HG03066 (cell line): ENCODE results near the gene PSTPIP1.
A peak's percentile ranks its signal among the peaks of the same experiment; 100 is the strongest.

Experiments
- ATAC-seq: cut with Tn5 transposase; IDR thresholded peaks from one replicate; pipeline ENCODE4 v1.9.1; 2021; ENCODE audit warnings: low read depth; ENCODE audit not compliant: unreplicated experiment

The PSTPIP1 gene

GRCh38 chr15:77038312-77039216 lies 43.6 kb downstream of the PSTPIP1 start:
- ATAC-seq = no peak

DNA sequence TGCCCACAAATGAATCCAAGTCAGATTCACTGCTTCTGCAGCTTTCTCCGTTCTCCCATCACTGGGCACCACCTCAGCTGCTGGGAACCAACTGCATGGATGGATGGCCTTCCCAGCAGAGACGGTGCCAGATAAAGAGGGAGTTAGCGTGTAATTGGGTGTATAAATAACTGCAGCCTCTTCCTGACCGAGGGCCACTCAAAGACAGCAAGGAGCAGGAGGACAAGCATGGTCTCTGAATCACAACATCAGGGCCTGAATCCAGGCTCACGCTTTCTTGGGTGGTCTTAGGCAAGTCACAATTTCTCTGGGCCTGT lies 44.2 kb downstream of the PSTPIP1 start:
- no peak for ATAC-seq

- no peak for ATAC-seq
Measured at GRCh38 chr15:77039848-77040247, 44.9 kb downstream of the PSTPIP1 start.

DNA sequence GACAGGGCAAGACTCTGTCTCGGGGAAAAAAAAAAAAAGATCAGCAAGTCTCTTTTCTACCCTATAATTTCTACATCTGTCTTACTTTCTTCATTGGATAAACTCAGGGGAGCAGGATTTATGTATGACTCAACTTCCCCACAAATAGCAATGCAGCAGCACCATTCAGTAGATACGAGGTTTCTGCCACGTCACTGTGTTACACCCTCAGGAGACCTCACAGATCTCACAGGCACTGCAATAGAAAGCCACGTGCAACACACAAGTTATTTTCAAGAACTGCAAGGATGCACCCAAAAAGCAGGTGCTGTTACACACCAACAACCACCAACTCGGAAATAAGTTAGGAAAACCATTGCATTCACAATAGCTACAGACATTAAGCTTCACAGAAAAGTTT lies 45.7 kb downstream of the PSTPIP1 start:
- ATAC-seq = no peak

GRCh38 chr15:77042245-77042919 lies 47.5 kb downstream of the PSTPIP1 start:
- ATAC-seq = no peak

DNA sequence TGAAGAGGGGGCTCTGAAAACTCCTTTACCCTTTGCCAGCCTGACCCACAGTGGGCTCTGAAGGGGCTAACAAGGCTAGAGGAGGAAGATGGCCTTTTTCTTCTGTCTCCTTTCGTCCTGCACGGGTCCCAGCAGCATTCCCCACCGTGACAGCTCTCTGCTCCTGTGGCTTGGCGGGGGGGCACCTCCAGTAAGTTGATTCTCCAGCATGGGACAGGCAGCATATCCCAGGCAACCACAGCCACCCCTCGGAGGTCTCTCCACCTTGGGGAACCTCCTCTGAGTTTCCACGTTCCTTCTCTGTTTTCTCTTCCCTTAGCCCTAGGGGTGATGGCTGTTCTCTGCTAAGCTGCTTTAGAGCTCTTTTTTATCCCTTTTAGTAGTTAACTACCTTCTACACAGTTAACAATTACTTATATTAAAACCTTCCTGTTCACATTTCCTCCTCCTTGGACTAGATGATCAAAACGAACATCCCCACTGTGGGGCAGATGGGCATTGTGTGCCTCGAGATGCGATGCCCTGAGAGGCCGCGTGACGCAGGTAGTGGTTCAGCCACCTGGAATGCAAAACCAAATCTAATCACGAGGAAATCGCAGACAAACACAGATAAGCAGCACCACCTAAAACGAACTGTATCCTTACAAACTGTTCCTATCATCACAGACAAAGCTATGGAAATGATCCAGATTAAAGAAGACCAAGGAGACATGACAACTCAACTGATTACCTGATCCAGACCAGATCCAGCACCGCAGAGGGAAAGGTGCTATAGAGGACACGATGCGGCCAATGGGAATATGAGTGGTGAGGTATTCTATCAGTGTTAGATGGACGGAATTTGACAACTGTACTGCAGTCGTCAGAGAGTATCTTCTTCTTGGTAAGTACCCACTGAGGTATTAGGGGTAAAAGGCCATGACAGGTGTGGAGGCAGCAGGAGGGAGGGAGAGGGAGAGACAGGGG lies 48.3 kb downstream of the PSTPIP1 start:
- no peak for ATAC-seq

- ATAC-seq = no peak
Measured at GRCh38 chr15:77044228-77045042, 49.5 kb downstream of the PSTPIP1 start.

DNA sequence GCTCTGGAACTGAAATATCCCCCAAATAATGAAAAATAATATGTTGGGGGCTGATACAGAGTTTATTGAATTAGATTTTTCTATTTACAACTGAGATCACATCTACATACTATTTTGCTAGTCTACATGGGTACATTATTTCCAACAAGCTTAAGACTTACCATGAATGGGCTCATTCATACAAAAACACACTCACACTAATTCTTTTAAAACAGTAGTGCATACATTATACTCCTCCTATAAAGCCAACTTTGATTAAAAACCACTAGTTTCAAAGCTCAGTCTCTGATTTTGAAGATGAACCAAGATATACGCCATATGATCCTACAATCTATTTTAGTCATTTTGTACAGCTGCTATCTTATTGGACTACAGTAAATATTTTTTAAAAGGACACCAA lies 51.1 kb downstream of the PSTPIP1 start:
- no peak for ATAC-seq

DNA sequence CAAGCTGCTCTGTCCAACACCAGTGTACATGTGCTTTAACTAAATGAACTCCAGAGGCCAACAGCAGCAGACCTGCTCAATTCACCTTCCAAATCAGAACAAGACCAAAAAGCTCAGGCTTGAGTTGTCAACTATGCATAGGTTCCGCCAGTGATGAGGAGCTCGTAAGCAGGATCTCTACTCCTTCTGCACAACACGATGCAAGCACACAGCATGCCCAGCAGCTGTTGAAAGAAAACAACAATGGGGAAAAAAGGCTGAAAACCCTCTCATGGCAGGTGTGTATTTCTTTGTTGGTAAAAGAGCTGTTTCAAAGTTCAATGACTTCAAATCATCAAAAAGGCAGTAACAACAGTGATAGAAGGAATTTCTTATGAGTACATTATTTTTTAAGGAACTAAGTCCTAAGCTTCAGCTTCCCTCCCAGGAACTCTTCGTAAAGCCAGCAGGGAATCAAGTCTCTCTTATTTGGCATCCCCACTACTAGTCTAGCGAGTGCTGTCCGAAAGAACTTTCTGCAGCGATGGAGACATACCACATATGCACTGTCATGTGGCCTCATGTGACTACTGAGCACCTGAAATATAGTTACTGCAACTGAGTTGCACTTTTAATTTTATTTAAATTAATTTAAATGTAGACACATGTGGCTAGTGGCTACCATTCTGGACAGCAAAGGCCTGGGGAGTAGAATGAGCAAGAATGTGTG lies 51.9 kb downstream of the PSTPIP1 start:
- ATAC-seq = no peak

- no peak for ATAC-seq
Measured at GRCh38 chr15:77048135-77048876, 53.4 kb downstream of the PSTPIP1 start.

DNA sequence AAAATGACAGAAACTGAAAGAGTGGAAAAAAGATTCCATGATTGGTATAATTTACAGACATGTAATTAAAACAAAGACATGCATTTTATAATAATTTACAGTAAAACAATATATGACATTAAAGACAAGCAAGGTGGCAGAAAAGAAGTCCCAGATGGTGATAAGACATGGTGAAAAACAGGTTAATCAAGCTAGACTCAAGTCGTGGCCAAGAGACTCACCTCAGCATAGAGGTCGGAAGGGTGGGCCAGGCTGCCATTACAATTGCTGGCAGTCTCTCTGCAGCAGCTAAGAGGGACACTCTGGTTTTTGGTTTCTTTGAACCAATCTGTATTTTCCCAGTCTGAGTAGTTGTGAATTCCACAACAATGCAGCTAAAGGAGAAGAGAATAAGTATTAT lies 57.6 kb downstream of the PSTPIP1 start:
- no peak for ATAC-seq

DNA sequence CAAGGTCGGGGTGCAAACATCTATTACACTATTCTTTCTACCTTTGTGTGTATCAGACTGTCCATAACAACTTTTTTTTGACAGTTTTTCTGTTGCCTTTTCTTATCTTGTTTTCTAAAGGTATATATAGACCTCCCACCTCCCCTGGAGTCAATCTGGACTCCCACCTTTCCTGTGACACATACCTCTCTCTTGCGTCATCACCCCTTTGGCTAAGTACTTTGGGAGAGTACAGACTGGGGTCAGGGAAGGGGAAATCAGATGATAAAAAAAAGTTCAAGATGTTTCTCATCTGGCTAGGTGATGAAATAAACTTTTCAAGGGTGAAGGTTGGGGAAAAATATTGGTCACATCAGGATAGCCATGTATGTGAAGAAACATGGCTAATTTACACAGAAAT lies 58.8 kb downstream of the PSTPIP1 start:
- ATAC-seq = no peak

DNA sequence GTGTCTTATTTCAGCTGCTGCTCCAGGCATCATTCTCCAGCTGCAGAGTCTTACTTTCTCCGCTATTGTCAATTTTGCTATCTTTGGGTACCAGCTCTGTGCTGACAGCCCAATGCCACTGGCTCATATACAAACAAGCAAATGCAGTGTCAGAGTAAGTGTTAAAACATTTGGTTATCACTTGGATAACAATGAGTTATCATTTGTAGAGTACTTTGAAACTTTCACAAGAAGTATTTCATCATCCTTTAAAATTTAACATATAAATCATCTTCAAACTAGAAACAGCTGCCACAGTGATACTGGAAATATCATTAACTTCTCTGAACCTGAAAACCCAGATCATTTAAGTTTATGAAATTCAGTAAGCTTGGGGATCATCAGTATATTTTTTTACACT lies 62.1 kb downstream of the PSTPIP1 start:
- no peak for ATAC-seq

- ATAC-seq = no peak
Measured at GRCh38 chr15:77057685-77058084, 62.8 kb downstream of the PSTPIP1 start.

DNA sequence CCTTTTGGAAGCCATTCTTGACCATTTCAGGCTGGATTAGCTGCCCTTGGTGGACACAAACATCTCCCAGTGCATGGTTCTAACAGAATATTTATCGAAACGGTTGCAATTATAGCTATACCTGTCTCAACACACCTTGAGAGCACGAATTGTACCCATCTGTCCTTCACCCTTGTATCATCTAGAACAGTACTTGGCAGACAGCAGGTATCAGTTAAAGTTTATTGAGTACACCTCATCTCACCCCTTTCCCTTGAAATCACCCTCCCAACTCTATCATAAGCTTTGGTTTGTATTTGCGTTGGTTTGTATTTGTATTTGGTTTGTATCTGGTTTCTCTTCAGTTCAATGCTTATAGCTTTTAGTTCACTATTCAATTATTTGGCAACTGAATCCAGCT lies 63.5 kb downstream of the PSTPIP1 start:
- ATAC-seq = no peak

GRCh38 chr15:77059786-77060361 lies 64.9 kb downstream of the PSTPIP1 start:
- peak; percentile 73 for ATAC-seq

- no peak for ATAC-seq
Measured at GRCh38 chr15:77060546-77060945, 65.6 kb downstream of the PSTPIP1 start.

DNA sequence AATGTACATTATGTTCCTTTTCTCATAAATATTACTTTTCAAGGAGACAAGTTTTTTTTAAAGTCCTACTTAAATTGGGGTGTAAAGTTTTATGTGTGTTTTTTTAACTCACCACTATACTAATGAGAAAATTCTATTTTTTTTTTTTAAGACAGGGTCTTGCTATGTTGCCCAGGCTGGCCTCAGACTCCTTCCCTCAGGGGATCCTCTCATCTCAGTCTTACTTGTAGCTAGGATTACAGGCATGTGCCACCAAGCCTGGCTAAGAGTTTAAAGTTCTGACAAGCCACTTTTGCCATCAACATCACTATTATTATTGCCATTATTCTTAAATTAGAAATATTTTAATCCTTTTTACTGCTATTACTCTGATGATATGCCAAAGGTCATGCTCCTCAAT lies 68.3 kb downstream of the PSTPIP1 start:
- no peak for ATAC-seq

DNA sequence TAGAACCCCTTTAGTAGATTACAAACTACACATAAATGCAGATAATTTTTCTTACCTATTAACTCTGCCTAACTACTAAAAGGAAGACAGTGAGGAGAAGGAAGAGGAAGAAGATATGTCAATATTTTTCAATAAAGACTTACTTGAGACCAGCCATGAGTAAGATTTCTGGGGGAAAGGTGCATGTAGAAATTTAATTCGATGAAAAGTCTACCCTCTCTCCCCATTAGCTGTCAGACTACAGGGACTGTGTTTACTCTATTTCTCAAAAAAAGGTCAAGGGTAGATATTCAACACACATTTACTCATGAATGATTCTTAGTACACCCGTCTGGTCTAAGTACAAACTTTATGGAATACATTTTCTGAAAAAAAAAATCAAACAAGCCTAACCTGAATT lies 69.1 kb downstream of the PSTPIP1 start:
- ATAC-seq = no peak
